NT2/D1 (cell line): ENCODE data around the gene MPPED1.

Experiments used
- DNase-seq: peaks from one replicate; pipeline ENCODE4 v3.0.0-alpha.2; 2011; ENCODE audit warnings: low read depth, low spot score
- H3K27me3 ChIP-seq: 2 replicates; pipeline ENCODE4 v1.6.0; 2011; ENCODE audit warnings: mild to moderate bottlenecking; ENCODE audit not compliant: insufficient read length, insufficient read depth
- H3K36me3 ChIP-seq: 2 replicates; pipeline ENCODE4 v1.6.1; 2011; ENCODE audit warnings: mild to moderate bottlenecking, low read length, mixed read lengths; ENCODE audit not compliant: insufficient read depth, insufficient read length
- H3K4me1 ChIP-seq: 2 replicates; pipeline ENCODE4 v1.5.1; 2011; ENCODE audit not compliant: insufficient read depth, insufficient read length
- H3K4me3 ChIP-seq: 2 replicates; pipeline ENCODE4 v1.5.1; 2011; ENCODE audit warnings: low read depth; ENCODE audit not compliant: insufficient read length
- H3K9ac ChIP-seq: 2 replicates; pipeline ENCODE4 v1.6.0; 2011; ENCODE audit warnings: low read depth; ENCODE audit not compliant: insufficient read length
- H3K9me3 ChIP-seq: 2 replicates; pipeline ENCODE4 v1.5.1; 2011; ENCODE audit warnings: mild to moderate bottlenecking, low read length; ENCODE audit not compliant: insufficient read depth
- SUZ12 ChIP-seq: IDR thresholded peaks from 2 replicates; pipeline ENCODE4 v1.6.1; 2011; ENCODE audit not compliant: insufficient read length, insufficient read depth; ENCODE audit errors: extremely low read depth
- YY1 ChIP-seq: IDR thresholded peaks from 2 replicates; pipeline ENCODE4 v1.6.1; 2011; ENCODE audit not compliant: insufficient read length, insufficient read depth
- ZNF274 ChIP-seq: IDR thresholded peaks from 2 replicates; pipeline ENCODE4 v1.6.1; 2011; ENCODE audit warnings: mild to moderate bottlenecking, low read depth, low read length

Gene MPPED1

GRCh38 chr22:43526117-43526655 lies 114.4 kb downstream of the MPPED1 start:
- H3K9me3 ChIP-seq: no peaks in the 10 kb centered on the region
- no peak overlapping the region for H3K9ac ChIP-seq
- H3K4me3 ChIP-seq: no peak overlapping the region
- no peaks in the 10 kb centered on the region for H3K36me3 ChIP-seq
- no peaks in the 10 kb centered on the region for H3K27me3 ChIP-seq
- H3K4me1 ChIP-seq: no peaks in the 10 kb centered on the region
- TF ChIP-seq YY1: no peak
- TF ChIP-seq ZNF274: no peak
- TF ChIP-seq SUZ12: no peak
- DNase-seq: no peak

GRCh38 chr22:43526946-43527345 lies 115.1 kb downstream of the MPPED1 start:
- H3K36me3 ChIP-seq: no peaks in the 10 kb centered on the region
- H3K9me3 ChIP-seq: no peaks in the 10 kb centered on the region
- TF ChIP-seq ZNF274: no peak
- TF ChIP-seq YY1: no peak
- no peak overlapping the region for H3K9ac ChIP-seq
- H3K4me3 ChIP-seq: no peak overlapping the region
- no peak for DNase-seq
- no peaks in the 10 kb centered on the region for H3K27me3 ChIP-seq
- no peaks in the 10 kb centered on the region for H3K4me1 ChIP-seq

- Histone ChIP-seq H3K4me3 (no peak overlapping the region), H3K9ac (no peak overlapping the region), H3K27me3 (no peaks in the 10 kb centered on the region), H3K36me3 (no peaks in the 10 kb centered on the region), H3K4me1 (no peaks in the 10 kb centered on the region), H3K9me3 (no peaks in the 10 kb centered on the region)
- DNase-seq: no peak
- TF ChIP-seq SUZ12: no peak
- no peak for TF ChIP-seq YY1
- TF ChIP-seq ZNF274: no peak
Measured at GRCh38 chr22:43528601-43529360, 117.0 kb downstream of the MPPED1 start.

- Histone ChIP-seq H3K4me1 (no peaks in the 10 kb centered on the region), H3K9me3 (no peaks in the 10 kb centered on the region), H3K36me3 (no peaks in the 10 kb centered on the region), H3K4me3 (no peak overlapping the region), H3K27me3 (no peaks in the 10 kb centered on the region), H3K9ac (no peak overlapping the region)
- TF ChIP-seq SUZ12: no peak
- no peak for TF ChIP-seq ZNF274
- no peak for TF ChIP-seq YY1
- DNase-seq: no peak
Measured at GRCh38 chr22:43529461-43529860, 117.6 kb downstream of the MPPED1 start.

GRCh38 chr22:43529934-43530333 lies 118.1 kb downstream of the MPPED1 start:
- Histone ChIP-seq H3K27me3 (no peaks in the 10 kb centered on the region), H3K36me3 (no peaks in the 10 kb centered on the region), H3K9ac (no peak overlapping the region), H3K4me1 (no peaks in the 10 kb centered on the region), H3K4me3 (no peak overlapping the region), H3K9me3 (no peaks in the 10 kb centered on the region)
- no peak for TF ChIP-seq ZNF274
- DNase-seq: no peak

- no peak for DNase-seq
- H3K4me1 ChIP-seq: no peaks in the 10 kb centered on the region
- 0 out of 2 replicates have a peak, but pooled peaks cover under 1% of the 10 kb centered on the region for H3K9me3 ChIP-seq
- H3K27me3 ChIP-seq: no peaks in the 10 kb centered on the region
- no peak overlapping the region for H3K9ac ChIP-seq
- H3K36me3 ChIP-seq: no peaks in the 10 kb centered on the region
- H3K4me3 ChIP-seq: no peak overlapping the region
- TF ChIP-seq YY1: no peak
- no peak for TF ChIP-seq ZNF274
- TF ChIP-seq SUZ12: no peak
Measured at GRCh38 chr22:43530349-43531201, 118.8 kb downstream of the MPPED1 start.

- Histone ChIP-seq H3K36me3 (no peaks in the 10 kb centered on the region), H3K4me3 (no peak overlapping the region), H3K4me1 (no peaks in the 10 kb centered on the region), H3K9me3 (peaks cover 11% of the 10 kb centered on the region; the same call in 1 of the 2 replicates), H3K27me3 (no peaks in the 10 kb centered on the region), H3K9ac (no peak overlapping the region)
- TF ChIP-seq ZNF274 (no peak), YY1 (no peak), SUZ12 (no peak)
- no peak for DNase-seq
Measured at GRCh38 chr22:43531651-43532050, 119.8 kb downstream of the MPPED1 start.
